ENCODE measurements around the gene KDM4B. TPM values are rescaled to one million over a fixed set of nuclear protein-coding genes. Genes with fewer than 3 reads are reported as not detected.
A peak's percentile ranks its signal among the peaks of the same experiment; 100 is the strongest.

KDM4B gene
- total RNA-seq, 2 donors from 2014 or later = 49.1 to 54.0 TPM

DNA sequence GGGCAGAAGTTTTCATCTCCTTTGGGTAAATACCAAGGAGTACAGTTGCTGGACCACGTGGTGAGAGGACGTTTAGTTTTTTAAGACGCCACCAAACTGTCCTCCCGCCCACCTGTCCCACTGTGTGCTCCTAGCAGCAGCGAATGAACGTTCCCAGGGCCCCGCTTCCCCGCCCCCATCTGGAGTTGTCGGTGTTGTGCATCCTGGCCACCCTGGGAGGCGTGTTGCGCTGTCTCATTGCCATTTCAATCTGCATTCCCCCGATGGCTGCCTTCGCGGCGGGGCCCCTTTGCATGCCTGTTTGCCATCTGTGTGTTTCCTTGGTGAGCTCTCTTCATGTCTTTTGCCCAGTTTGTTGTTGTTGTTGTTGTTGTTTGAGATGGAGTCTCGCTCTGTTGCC lies 76.1 kb downstream of the KDM4B start:
- TF ChIP-seq, protein P1, sequence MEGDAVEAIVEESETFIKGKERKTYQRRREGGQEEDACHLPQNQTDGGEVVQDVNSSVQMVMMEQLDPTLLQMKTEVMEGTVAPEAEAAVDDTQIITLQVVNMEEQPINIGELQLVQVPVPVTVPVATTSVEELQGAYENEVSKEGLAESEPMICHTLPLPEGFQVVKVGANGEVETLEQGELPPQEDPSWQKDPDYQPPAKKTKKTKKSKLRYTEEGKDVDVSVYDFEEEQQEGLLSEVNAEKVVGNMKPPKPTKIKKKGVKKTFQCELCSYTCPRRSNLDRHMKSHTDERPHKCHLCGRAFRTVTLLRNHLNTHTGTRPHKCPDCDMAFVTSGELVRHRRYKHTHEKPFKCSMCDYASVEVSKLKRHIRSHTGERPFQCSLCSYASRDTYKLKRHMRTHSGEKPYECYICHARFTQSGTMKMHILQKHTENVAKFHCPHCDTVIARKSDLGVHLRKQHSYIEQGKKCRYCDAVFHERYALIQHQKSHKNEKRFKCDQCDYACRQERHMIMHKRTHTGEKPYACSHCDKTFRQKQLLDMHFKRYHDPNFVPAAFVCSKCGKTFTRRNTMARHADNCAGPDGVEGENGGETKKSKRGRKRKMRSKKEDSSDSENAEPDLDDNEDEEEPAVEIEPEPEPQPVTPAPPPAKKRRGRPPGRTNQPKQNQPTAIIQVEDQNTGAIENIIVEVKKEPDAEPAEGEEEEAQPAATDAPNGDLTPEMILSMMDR (IDR thresholded peaks at IDR 0.05) = no peak
- H3K36me3 ChIP-seq = peaks cover 33% of the 10 kb centered on the region

DNA sequence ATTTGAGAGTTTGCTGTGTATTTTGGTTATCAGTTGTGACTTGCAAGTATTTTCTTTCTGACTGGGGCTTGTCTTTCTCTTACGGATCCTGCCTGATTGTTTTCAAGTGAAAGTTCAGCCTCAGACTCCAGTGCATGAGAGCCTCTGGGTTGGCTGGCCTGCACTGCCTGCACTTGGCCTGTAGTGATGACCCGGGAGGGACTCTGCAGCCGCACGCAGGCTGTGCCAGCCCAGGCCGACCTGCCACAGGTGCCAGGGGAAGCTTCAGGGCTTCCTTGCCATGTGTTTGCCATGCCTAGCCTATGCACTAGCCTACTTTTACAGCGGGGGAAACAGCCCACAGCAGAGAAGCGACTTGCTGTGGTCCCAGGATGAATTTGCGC lies 77.0 kb downstream of the KDM4B start:
- H3K36me3 ChIP-seq = peaks cover 25% of the 10 kb centered on the region
- peak overlapping the region; percentile 34 to 65 for H3K27ac ChIP-seq

More for the DNA sequence above, 76.1 kb downstream of the KDM4B start:
- no peak overlapping the region for H3K27ac ChIP-seq
- no peak for DNase-seq (ENCODE audit: low spot score)
- H3K4me3 ChIP-seq = no peak overlapping the region
- no peaks in the 10 kb centered on the region for H3K27me3 ChIP-seq (replicated peaks; ENCODE audit: insufficient read depth)
- no peaks in the 10 kb centered on the region for H3K9me3 ChIP-seq
- peaks cover 29 to 41% of the 10 kb centered on the region in 2 donors for H3K4me1 ChIP-seq (ENCODE audit: control insufficient read depth in 1 of 2, low read depth in 2 of 2)
- no peak for ATAC-seq (ENCODE audit: insufficient number of reproducible peaks, low FRiP score, low read depth)

DNA sequence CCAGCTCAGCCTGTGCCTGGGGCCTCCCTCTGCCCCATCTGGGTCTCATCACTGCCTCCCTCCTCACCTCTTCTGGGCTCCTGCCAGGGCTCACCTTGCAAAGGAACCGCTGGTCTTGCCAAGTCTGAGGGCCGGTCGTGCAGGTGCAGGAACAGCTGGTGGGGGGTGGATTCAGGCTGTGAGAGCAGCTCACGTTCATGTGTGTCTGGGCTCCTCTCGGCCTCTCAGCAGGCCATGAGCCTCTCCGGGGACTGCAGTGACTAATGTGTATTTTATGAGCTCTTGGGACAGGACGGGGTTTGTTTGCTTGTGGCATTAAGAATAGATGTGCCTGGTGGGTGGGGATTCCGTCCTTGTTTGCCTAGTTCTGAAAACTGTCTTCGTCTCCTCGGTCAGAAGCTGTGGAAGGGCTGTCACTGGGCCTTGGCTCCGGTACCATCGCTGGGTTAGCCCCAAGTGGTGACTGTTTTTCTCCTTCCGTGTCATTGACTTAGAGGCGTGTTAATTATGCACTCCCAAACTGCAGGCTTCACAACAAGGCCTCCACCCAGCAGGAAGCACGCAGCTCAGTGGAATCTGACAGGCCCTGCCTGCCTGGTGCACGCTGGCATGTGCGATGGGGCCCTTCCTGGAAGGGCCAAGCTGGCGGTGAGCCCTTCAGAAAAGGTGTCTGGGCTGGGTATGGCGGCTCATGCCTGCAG lies 77.6 kb downstream of the KDM4B start:
- DNase-seq (ENCODE audit: low spot score) = no peak
- Histone ChIP-seq H3K9me3 (no peaks in the 10 kb centered on the region), H3K4me1 (ENCODE audit: control insufficient read depth in 1 of 2, low read depth in 2 of 2) (peaks cover 29 to 41% of the 10 kb centered on the region in 2 donors), H3K36me3 (peaks cover 26% of the 10 kb centered on the region), H3K4me3 (no peak overlapping the region), H3K27me3 (replicated peaks; ENCODE audit: insufficient read depth) (no peaks in the 10 kb centered on the region), H3K27ac (peak overlapping the region; percentile 34 to 65)
- no peak for ATAC-seq (ENCODE audit: insufficient number of reproducible peaks, low FRiP score, low read depth)
- TF ChIP-seq, protein P1 (IDR thresholded peaks at IDR 0.05) = no peak

More for the DNA sequence above, 77.0 kb downstream of the KDM4B start:
- no peak overlapping the region for H3K4me3 ChIP-seq
- TF ChIP-seq, protein P1 (IDR thresholded peaks at IDR 0.05) = no peak
- ATAC-seq (ENCODE audit: insufficient number of reproducible peaks, low FRiP score, low read depth) = no peak
- no peaks in the 10 kb centered on the region for H3K27me3 ChIP-seq (replicated peaks; ENCODE audit: insufficient read depth)
- H3K9me3 ChIP-seq = no peaks in the 10 kb centered on the region
- peaks cover 29 to 41% of the 10 kb centered on the region in 2 donors for H3K4me1 ChIP-seq (ENCODE audit: control insufficient read depth in 1 of 2, low read depth in 2 of 2)
- DNase-seq (ENCODE audit: low spot score) = no peak

- H3K27me3 ChIP-seq (replicated peaks; ENCODE audit: insufficient read depth) = no peaks in the 10 kb centered on the region
- TF ChIP-seq, protein P1 (IDR thresholded peaks at IDR 0.05) = no peak
- H3K4me3 ChIP-seq = no peak overlapping the region
- ATAC-seq (ENCODE audit: insufficient number of reproducible peaks, low FRiP score, low read depth) (no peak), DNase-seq (ENCODE audit: low spot score) (no peak)
- peaks cover 29 to 41% of the 10 kb centered on the region in 2 donors for H3K4me1 ChIP-seq (ENCODE audit: control insufficient read depth in 1 of 2, low read depth in 2 of 2)
- H3K9me3 ChIP-seq = no peaks in the 10 kb centered on the region
- peaks cover 23% of the 10 kb centered on the region for H3K36me3 ChIP-seq
- H3K27ac ChIP-seq = peak overlapping the region in 1 of 2 donors; percentile 65
Observed at GRCh38 chr19:5047251-5047935, 78.5 kb downstream of the KDM4B start.

GRCh38 chr19:5048091-5048726 lies 79.3 kb downstream of the KDM4B start:
- TF ChIP-seq, protein P1 (IDR thresholded peaks at IDR 0.05) = peak; percentile 99
- Histone ChIP-seq H3K4me1 (ENCODE audit: control insufficient read depth in 1 of 2, low read depth in 2 of 2) (peaks cover 29 to 41% of the 10 kb centered on the region in 2 donors), H3K36me3 (peaks cover 19% of the 10 kb centered on the region), H3K9me3 (no peaks in the 10 kb centered on the region), H3K4me3 (peak overlapping the region; percentile 59), H3K27me3 (replicated peaks; ENCODE audit: insufficient read depth) (no peaks in the 10 kb centered on the region), H3K27ac (peak overlapping the region; percentile 39 to 43)
- ATAC-seq (ENCODE audit: insufficient number of reproducible peaks, low FRiP score, low read depth) (peak; percentile 83), DNase-seq (ENCODE audit: low spot score) (peak; percentile 37)

All from thoracic aorta (tissue), 2 donors.